ENCODE data around the gene MYPOP. TPM values are rescaled to one million over a fixed set of nuclear protein-coding genes. Genes with fewer than 3 reads are reported as not detected.

The MYPOP gene
- total RNA-seq, 1 donor from 2014 or later, result 9.0 TPM

DNA sequence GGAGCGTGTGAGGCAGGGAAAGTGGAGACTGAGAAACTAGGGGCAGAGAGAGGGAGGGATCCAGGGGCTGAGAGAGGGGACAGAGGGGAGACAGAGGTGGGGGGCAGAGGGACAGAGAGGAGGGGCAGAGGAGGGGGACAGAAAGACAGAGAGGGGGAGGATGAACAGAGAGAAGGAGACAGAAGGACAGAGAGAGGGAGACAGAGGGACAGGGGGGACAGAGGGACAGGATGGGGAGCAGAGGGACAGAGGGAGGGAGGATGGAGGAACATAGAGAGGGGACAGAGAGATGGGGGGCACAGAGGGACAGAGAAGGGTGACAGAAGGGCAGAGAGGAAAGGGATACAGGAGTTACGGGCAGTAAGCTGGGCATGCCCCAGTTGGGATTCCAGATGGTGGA, 26.8 kb upstream of the MYPOP start:
- H3K27me3 Mint-ChIP-seq (ENCODE audit: unreplicated experiment), result peaks cover 12% of the 10 kb centered on the region
- H3K4me3 Mint-ChIP-seq (ENCODE audit: unreplicated experiment), result no peak overlapping the region
- H3K36me3 Mint-ChIP-seq (ENCODE audit: low read depth, unreplicated experiment), result no peaks in the 10 kb centered on the region
- DNase-seq (ENCODE audit: low spot score), result no peak
- H3K4me1 Mint-ChIP-seq (ENCODE audit: unreplicated experiment), result peaks cover 8% of the 10 kb centered on the region
- H3K9me3 Mint-ChIP-seq (ENCODE audit: unreplicated experiment), result no peaks in the 10 kb centered on the region
- H3K27ac Mint-ChIP-seq (ENCODE audit: unreplicated experiment), result no peak overlapping the region
- TF ChIP-seq, protein P1, sequence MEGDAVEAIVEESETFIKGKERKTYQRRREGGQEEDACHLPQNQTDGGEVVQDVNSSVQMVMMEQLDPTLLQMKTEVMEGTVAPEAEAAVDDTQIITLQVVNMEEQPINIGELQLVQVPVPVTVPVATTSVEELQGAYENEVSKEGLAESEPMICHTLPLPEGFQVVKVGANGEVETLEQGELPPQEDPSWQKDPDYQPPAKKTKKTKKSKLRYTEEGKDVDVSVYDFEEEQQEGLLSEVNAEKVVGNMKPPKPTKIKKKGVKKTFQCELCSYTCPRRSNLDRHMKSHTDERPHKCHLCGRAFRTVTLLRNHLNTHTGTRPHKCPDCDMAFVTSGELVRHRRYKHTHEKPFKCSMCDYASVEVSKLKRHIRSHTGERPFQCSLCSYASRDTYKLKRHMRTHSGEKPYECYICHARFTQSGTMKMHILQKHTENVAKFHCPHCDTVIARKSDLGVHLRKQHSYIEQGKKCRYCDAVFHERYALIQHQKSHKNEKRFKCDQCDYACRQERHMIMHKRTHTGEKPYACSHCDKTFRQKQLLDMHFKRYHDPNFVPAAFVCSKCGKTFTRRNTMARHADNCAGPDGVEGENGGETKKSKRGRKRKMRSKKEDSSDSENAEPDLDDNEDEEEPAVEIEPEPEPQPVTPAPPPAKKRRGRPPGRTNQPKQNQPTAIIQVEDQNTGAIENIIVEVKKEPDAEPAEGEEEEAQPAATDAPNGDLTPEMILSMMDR (IDR thresholded peaks at IDR 0.05; ENCODE audit: unreplicated experiment), result no peak

DNA sequence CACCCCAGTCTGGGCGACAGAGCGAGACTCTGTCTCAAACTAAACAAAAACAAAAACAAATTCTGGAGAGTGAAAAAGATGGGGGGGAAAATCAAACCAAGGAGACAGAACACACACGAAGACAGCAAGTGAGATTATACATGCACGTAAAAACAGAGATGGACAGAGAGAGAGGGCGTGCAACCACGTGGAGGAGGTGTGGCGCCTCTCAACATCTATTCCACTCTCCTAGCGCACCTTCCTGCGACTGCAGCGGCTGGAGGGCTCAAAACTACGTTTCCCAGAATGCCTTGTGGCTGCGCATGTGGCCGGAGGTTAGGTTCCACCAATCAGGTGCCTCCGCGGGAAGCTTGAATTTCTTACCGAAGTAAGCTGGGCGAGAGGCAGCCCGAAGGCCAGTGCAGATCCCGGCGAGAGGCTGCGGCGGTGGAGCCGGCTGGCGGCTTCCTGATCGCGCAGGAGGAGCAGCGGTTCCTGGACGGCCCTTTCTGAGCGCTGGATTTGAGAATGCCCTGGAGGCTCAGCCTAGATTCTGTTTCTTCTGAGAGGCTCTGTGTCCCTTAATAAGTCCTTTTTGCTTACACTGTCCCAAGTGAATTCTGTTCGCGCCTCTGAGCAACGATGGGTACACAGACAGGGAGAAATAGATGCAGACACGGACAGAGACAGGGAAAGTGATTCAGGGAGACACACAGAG, 25.3 kb upstream of the MYPOP start:
- H3K4me3 Mint-ChIP-seq (ENCODE audit: unreplicated experiment), result peak overlapping the region; percentile 28
- peak; percentile 91 for DNase-seq (ENCODE audit: low spot score)
- H3K27ac Mint-ChIP-seq (ENCODE audit: unreplicated experiment), result no peak overlapping the region
- H3K9me3 Mint-ChIP-seq (ENCODE audit: unreplicated experiment), result no peaks in the 10 kb centered on the region
- TF ChIP-seq, protein P1 (IDR thresholded peaks at IDR 0.05; ENCODE audit: unreplicated experiment), result no peak
- peaks cover 8% of the 10 kb centered on the region for H3K4me1 Mint-ChIP-seq (ENCODE audit: unreplicated experiment)
- H3K27me3 Mint-ChIP-seq (ENCODE audit: unreplicated experiment), result peaks cover 9% of the 10 kb centered on the region
- no peaks in the 10 kb centered on the region for H3K36me3 Mint-ChIP-seq (ENCODE audit: low read depth, unreplicated experiment)

DNA sequence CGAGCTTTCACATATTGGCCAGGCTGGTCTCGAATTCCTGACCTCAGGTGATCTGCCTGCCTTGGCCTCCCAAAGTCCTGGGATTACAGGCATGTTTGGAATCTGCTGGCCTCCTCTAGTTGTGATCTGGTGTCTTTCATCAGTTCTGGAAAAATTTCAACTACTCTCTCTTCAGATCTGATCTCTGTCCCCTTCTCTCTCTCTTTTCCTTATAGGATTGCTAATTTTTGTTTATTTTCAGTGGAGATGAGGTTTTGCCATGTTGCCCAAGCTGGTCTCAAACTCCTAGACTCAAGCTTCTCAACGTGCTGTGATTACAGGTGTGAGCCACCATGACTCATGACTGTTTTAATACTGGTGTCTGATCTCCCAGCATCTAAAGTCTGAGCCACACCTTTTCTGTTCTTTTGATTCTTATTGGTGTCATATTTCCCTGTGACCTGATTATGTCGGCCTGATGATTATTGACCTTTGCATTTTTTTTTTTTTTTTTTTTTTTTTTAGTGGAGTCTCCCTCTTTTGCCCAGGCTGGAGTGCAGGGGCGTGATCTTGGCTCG, 22.6 kb upstream of the MYPOP start:
- peaks cover 5% of the 10 kb centered on the region for H3K27me3 Mint-ChIP-seq (ENCODE audit: unreplicated experiment)
- no peak overlapping the region for H3K27ac Mint-ChIP-seq (ENCODE audit: unreplicated experiment)
- H3K36me3 Mint-ChIP-seq (ENCODE audit: low read depth, unreplicated experiment), result no peaks in the 10 kb centered on the region
- H3K9me3 Mint-ChIP-seq (ENCODE audit: unreplicated experiment), result no peaks in the 10 kb centered on the region
- no peak for DNase-seq (ENCODE audit: low spot score)
- no peak overlapping the region for H3K4me3 Mint-ChIP-seq (ENCODE audit: unreplicated experiment)
- TF ChIP-seq, protein P1 (IDR thresholded peaks at IDR 0.05; ENCODE audit: unreplicated experiment), result no peak
- peaks cover 13% of the 10 kb centered on the region for H3K4me1 Mint-ChIP-seq (ENCODE audit: unreplicated experiment)

DNA sequence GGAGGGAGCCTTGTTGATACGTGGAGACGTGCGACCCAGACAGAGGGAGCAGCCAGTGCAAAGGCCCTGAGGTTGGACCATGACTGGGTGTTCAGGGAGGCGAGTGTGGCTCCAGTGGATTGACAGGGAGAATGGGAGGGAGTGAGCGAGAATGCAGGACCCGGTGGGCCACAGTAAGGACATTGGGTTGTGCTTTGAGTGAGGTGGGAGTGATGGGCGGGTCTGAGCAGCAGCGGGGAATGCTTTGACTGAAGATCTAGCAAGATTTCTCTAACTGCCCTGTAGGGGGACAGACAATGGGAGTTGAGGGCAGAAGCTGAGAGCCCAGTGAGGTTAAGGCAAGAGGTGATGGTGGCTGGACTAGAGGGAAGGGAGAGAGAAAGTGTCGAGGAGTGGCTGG, 19.9 kb upstream of the MYPOP start:
- Mint-ChIP-seq H3K4me3 (ENCODE audit: unreplicated experiment) (no peak overlapping the region), H3K36me3 (ENCODE audit: low read depth, unreplicated experiment) (no peaks in the 10 kb centered on the region), H3K27me3 (ENCODE audit: unreplicated experiment) (peaks cover 2% of the 10 kb centered on the region), H3K27ac (ENCODE audit: unreplicated experiment) (no peak overlapping the region), H3K4me1 (ENCODE audit: unreplicated experiment) (peaks cover 11% of the 10 kb centered on the region), H3K9me3 (ENCODE audit: unreplicated experiment) (no peaks in the 10 kb centered on the region)
- TF ChIP-seq, protein P1 (IDR thresholded peaks at IDR 0.05; ENCODE audit: unreplicated experiment), result peak; percentile 23
- no peak for DNase-seq (ENCODE audit: low spot score)

DNA sequence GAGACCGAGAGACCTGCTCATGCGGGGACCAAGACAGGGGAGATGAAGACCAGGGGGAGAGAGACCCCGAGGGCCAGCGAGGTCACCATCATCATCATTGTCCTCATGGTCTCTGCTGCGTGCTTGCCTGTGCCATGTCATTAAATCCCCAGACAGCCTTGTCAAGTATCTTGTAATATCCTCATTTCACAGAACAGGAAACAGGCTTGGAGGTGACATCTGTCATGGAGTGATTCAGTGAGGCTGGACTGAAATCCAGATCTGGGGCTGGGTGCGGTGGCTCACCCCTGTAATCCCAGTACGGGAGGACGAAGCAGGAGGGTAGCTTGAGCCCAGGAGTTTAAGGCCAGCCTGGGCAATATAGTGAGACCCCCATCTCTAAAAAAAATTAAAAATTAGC, 18.0 kb upstream of the MYPOP start:
- Mint-ChIP-seq H3K4me1 (ENCODE audit: unreplicated experiment) (peaks cover 14% of the 10 kb centered on the region), H3K4me3 (ENCODE audit: unreplicated experiment) (no peak overlapping the region), H3K27ac (ENCODE audit: unreplicated experiment) (no peak overlapping the region), H3K36me3 (ENCODE audit: low read depth, unreplicated experiment) (no peaks in the 10 kb centered on the region), H3K27me3 (ENCODE audit: unreplicated experiment) (no peaks in the 10 kb centered on the region), H3K9me3 (ENCODE audit: unreplicated experiment) (no peaks in the 10 kb centered on the region)
- no peak for DNase-seq (ENCODE audit: low spot score)
- TF ChIP-seq, protein P1 (IDR thresholded peaks at IDR 0.05; ENCODE audit: unreplicated experiment), result no peak
